Measurements from ENCODE around the gene COA8.

The COA8 gene

GRCh38 chr14:103627073-103628025 is 64.6 kb downstream of the COA8 start:
- no peak for DNase-seq

- peak; percentile 59 for DNase-seq
These were observed 65.5 kb downstream of the COA8 start for GRCh38 chr14:103628221-103628683.

DNA sequence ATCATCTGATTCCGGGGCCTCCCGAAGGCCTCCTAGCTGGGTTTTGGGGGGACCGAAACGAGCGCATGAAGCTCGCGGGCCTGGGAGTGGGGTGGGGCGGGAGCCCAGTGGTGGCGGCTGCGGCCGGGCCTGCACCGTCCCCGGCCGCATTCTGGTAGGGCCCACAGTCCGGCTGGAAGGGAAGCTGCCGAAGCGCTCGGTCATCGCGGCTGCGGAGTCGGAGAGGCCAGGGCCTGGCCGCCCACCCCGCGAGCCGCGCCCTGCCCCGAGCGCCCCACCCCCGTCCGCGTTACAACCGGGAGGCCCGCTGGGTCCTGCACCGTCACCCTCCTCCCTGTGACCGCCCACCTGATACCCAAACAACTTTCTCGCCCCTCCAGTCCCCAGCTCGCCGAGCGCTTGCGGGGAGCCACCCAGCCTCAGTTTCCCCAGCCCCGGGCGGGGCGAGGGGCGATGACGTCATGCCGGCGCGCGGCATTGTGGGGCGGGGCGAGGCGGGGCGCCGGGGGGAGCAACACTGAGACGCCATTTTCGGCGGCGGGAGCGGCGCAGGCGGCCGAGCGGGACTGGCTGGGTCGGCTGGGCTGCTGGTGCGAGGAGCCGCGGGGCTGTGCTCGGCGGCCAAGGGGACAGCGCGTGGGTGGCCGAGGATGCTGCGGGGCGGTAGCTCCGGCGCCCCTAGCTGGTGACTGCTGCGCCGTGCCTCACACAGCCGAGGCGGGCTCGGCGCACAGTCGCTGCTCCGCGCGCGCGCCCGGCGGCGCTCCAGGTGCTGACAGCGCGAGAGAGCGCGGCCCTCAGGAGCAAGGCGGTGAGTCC is 66.1 kb downstream of the COA8 start, which contains the start of gene KLC1:
Gene KLC1 (plus strand): TSS at position 528 of the 819 bp plus-strand sequence. CDS start 25,354 bp downstream, outside the sequence.
- DNase-seq, result peak; percentile 92

DNA sequence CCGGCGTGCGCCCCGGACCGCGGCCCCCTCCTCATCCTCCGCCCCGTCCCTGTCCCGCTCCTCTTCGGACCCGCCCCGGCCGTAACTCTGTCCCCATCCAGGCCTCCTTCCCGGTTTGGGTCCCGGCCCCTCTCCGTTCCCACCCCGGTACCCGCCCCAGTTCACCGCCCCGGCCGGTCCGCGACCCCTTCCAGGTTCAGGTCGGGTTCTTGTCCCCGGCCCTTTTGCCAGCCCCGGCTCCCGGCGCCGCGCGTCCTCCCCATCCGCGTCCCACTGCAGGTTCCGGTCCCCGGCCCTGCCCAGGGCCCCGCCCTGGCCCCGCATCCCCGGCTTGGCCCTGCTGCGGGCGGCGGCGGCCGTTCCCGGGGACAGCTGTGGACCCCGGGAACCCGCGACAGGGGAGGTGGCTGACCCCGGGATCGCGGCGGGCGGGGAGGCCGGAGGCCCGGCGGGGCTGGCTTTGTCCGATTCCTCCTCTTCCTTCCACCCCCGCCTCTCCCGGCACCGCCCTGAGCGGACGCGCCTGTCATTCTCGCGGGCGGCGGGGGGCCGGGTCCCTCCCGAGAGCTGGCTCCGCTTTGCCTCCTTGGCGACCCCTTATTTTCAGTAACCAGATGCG is 66.9 kb downstream of the COA8 start:
- peak; percentile 66 for DNase-seq

GRCh38 chr14:103630364-103631108 is 67.8 kb downstream of the COA8 start:
- no peak for DNase-seq

DNA sequence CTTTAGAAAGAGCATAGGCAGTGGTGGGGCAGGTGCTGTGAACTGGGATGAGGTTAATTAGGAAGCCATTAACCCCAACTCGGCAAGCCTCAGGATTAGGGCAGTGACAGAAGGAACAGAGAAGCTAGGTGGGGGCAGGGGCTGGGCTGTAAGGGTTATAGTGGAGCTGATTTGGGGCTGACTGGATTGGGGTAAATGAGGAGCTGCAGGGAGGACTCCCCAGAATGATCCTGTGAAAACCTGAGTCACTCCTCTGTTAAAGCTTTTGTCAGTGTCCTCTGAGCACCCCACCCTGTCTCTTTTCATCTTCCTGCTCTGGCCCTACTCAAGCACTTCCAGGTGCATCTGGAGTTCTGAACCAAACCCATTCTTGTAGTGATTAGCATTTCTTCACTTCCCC is 70.6 kb downstream of the COA8 start:
- DNase-seq, result no peak

- no peak for DNase-seq
These were observed 71.4 kb downstream of the COA8 start for GRCh38 chr14:103634156-103634555.

GRCh38 chr14:103638594-103638993 is 75.8 kb downstream of the COA8 start:
- DNase-seq, result no peak
